HepG2 (cell line): ENCODE results near the gene UTF1. TPM values are rescaled to one million over a fixed set of nuclear protein-coding genes. Genes with fewer than 3 reads are reported as not detected.

Experiments used
- ATF4 ChIP-seq, 2 experiments: fragments of 450-650 bp in 1 of 2; sonication (generic) in 1 of 2; formaldehyde crosslinking; IDR thresholded peaks; 2 replicates each; pipeline versions ENCODE4 v1.5.0 to v1.8.0; 2020 to 2022; ENCODE audit warnings: mild to moderate bottlenecking in 1 of 2, missing genetic modification reagents in 1 of 2
- CSRNP2 ChIP-seq: sonication (generic); formaldehyde crosslinking; conservative IDR thresholded peaks from 2 replicates; pipeline ENCODE4 v1.8.0; 2022; ENCODE audit warnings: low read depth, missing genetic modification reagents
- CTCF ChIP-seq: sonication (generic); formaldehyde crosslinking; IDR thresholded peaks from 2 replicates; pipeline ENCODE4 v1.5.0; 2020; ENCODE audit warnings: mild to moderate bottlenecking, missing genetic modification reagents, moderate library complexity
- TEAD2 ChIP-seq: sonication (generic); formaldehyde crosslinking; IDR thresholded peaks from 2 replicates; pipeline ENCODE4 v1.9.0; 2021; ENCODE audit warnings: missing genetic modification reagents
- ZNF496 ChIP-seq: sonication (generic); formaldehyde crosslinking; IDR thresholded peaks from 2 replicates; pipeline ENCODE4 v1.8.1; 2023; ENCODE audit warnings: mild to moderate bottlenecking, moderate library complexity, missing genetic modification reagents; ENCODE audit not compliant: insufficient replicate concordance
- ZNF776 ChIP-seq: sonication (generic); formaldehyde crosslinking; IDR thresholded peaks from 2 replicates; pipeline ENCODE4 v1.4.0; 2020; ENCODE audit warnings: mild to moderate bottlenecking, missing genetic modification reagents
- polyA plus RNA-seq, 8 experiments: library from polyadenylated mRNA; depleted of rRNA in 3 of 8; stranded (reverse) in 7 of 8; unstranded in 1 of 8; fragments of >200 nt; fragmentation: Illumina TruSeq in 4 of 8; extraction: Trizol in 4 of 8; gene quantifications; 2 replicates each; pipeline versions ENCODE4 v1.2.1 to v1.2.3, GENCODE V29; 2011 to 2016; ENCODE audit warnings: low read depth in 4 of 8, missing spikeins in 1 of 8, mixed read lengths in 1 of 8; ENCODE audit not compliant: insufficient read depth in 1 of 8
- total RNA-seq, 5 experiments: library from RNA; depleted of rRNA; stranded (reverse); fragments of >200 nt; fragmentation: Illumina TruSeq; extraction: Trizol; gene quantifications; 2 replicates each; pipeline ENCODE4 v1.2.3, GENCODE V29; 2016; ENCODE audit warnings: low read depth in 1 of 5

The UTF1 gene
- total and polyA plus RNA-seq, 2 of the 13 experiments (the other 11 are each of a cell fraction or from before 2014, with no cell fraction given) = not detected

- TF ChIP-seq TEAD2 (CRISPR knock-in tag) (no peak), CTCF (no peak), ZNF496 (CRISPR knock-in tag) (no peak), ZNF776 (CRISPR knock-in tag) (no peak), CSRNP2 (CRISPR knock-in tag) (no peak), ATF4 (CRISPR knock-in tag; IDR thresholded peaks at IDR 0.05) (no peak)
These were observed 43.6 kb downstream of the UTF1 start (continued) for GRCh38 chr10:133273534-133274143.
